Measurements from ENCODE around the gene FANCC.

Gene FANCC

GRCh38 chr9:95116002-95116807, 201.3 kb downstream of the FANCC start:
- DNase-seq (ENCODE audit: low read depth, low spot score): no peak
- Histone ChIP-seq H3K9ac (ENCODE audit: insufficient read length, low read depth) (no peak overlapping the region), H3K4me1 (ENCODE audit: insufficient read depth, insufficient read length) (no peaks in the 10 kb centered on the region), H3K36me3 (ENCODE audit: insufficient read depth, insufficient read length, low read length) (peaks cover 28% of the 10 kb centered on the region), H3K27me3 (ENCODE audit: insufficient read depth, insufficient read length) (no peaks in the 10 kb centered on the region), H3K4me3 (ENCODE audit: insufficient read length, low read depth) (no peak overlapping the region), H3K9me3 (ENCODE audit: insufficient read depth, low read length) (no peaks in the 10 kb centered on the region)
- TF ChIP-seq ZNF274 (IDR thresholded peaks at IDR 0.05; ENCODE audit: low read depth, low read length) (no peak), SUZ12 (IDR thresholded peaks at IDR 0.05; ENCODE audit: extremely low read depth, insufficient read depth, insufficient read length) (no peak), YY1 (IDR thresholded peaks at IDR 0.05; ENCODE audit: insufficient read depth, insufficient read length) (no peak)

GRCh38 chr9:95115104-95115503, 202.4 kb downstream of the FANCC start:
- H3K4me3 ChIP-seq (ENCODE audit: insufficient read length, low read depth): no peak overlapping the region
- no peak overlapping the region for H3K9ac ChIP-seq (ENCODE audit: insufficient read length, low read depth)
- peaks cover 37% of the 10 kb centered on the region for H3K36me3 ChIP-seq (ENCODE audit: insufficient read depth, insufficient read length, low read length)
- no peak for TF ChIP-seq SUZ12 (IDR thresholded peaks at IDR 0.05; ENCODE audit: extremely low read depth, insufficient read depth, insufficient read length)
- TF ChIP-seq ZNF274 (IDR thresholded peaks at IDR 0.05; ENCODE audit: low read depth, low read length): no peak
- no peak for TF ChIP-seq YY1 (IDR thresholded peaks at IDR 0.05; ENCODE audit: insufficient read depth, insufficient read length)
- H3K9me3 ChIP-seq (ENCODE audit: insufficient read depth, low read length): no peaks in the 10 kb centered on the region
- H3K27me3 ChIP-seq (ENCODE audit: insufficient read depth, insufficient read length): no peaks in the 10 kb centered on the region
- DNase-seq (ENCODE audit: low read depth, low spot score): no peak
- no peaks in the 10 kb centered on the region for H3K4me1 ChIP-seq (ENCODE audit: insufficient read depth, insufficient read length)

GRCh38 chr9:95112436-95113280, 204.9 kb downstream of the FANCC start:
- Histone ChIP-seq H3K4me1 (ENCODE audit: insufficient read depth, insufficient read length) (no peaks in the 10 kb centered on the region), H3K27me3 (ENCODE audit: insufficient read depth, insufficient read length) (no peaks in the 10 kb centered on the region), H3K9me3 (ENCODE audit: insufficient read depth, low read length) (no peaks in the 10 kb centered on the region), H3K9ac (ENCODE audit: insufficient read length, low read depth) (no peak overlapping the region), H3K36me3 (ENCODE audit: insufficient read depth, insufficient read length, low read length) (peaks cover 50% of the 10 kb centered on the region), H3K4me3 (ENCODE audit: insufficient read length, low read depth) (no peak overlapping the region)
- DNase-seq (ENCODE audit: low read depth, low spot score): no peak
- TF ChIP-seq SUZ12 (IDR thresholded peaks at IDR 0.05; ENCODE audit: extremely low read depth, insufficient read depth, insufficient read length) (no peak), ZNF274 (IDR thresholded peaks at IDR 0.05; ENCODE audit: low read depth, low read length) (no peak)

GRCh38 chr9:95111716-95112115, 205.8 kb downstream of the FANCC start:
- Histone ChIP-seq H3K36me3 (ENCODE audit: insufficient read depth, insufficient read length, low read length) (peaks cover 56% of the 10 kb centered on the region), H3K27me3 (ENCODE audit: insufficient read depth, insufficient read length) (no peaks in the 10 kb centered on the region), H3K9ac (ENCODE audit: insufficient read length, low read depth) (no peak overlapping the region), H3K4me3 (ENCODE audit: insufficient read length, low read depth) (no peak overlapping the region), H3K9me3 (ENCODE audit: insufficient read depth, low read length) (no peaks in the 10 kb centered on the region), H3K4me1 (ENCODE audit: insufficient read depth, insufficient read length) (no peaks in the 10 kb centered on the region)
- no peak for DNase-seq (ENCODE audit: low read depth, low spot score)
- TF ChIP-seq YY1 (IDR thresholded peaks at IDR 0.05; ENCODE audit: insufficient read depth, insufficient read length): no peak
- TF ChIP-seq ZNF274 (IDR thresholded peaks at IDR 0.05; ENCODE audit: low read depth, low read length): no peak
- TF ChIP-seq SUZ12 (IDR thresholded peaks at IDR 0.05; ENCODE audit: extremely low read depth, insufficient read depth, insufficient read length): no peak

GRCh38 chr9:95110921-95111525, 206.5 kb downstream of the FANCC start:
- Histone ChIP-seq H3K9me3 (ENCODE audit: insufficient read depth, low read length) (no peaks in the 10 kb centered on the region; the same call in 1 of the 2 replicates), H3K4me3 (ENCODE audit: insufficient read length, low read depth) (no peak overlapping the region), H3K4me1 (ENCODE audit: insufficient read depth, insufficient read length) (no peaks in the 10 kb centered on the region), H3K27me3 (ENCODE audit: insufficient read depth, insufficient read length) (no peaks in the 10 kb centered on the region), H3K36me3 (ENCODE audit: insufficient read depth, insufficient read length, low read length) (peaks cover 60% of the 10 kb centered on the region), H3K9ac (ENCODE audit: insufficient read length, low read depth) (no peak overlapping the region)
- DNase-seq (ENCODE audit: low read depth, low spot score): no peak
- TF ChIP-seq YY1 (IDR thresholded peaks at IDR 0.05; ENCODE audit: insufficient read depth, insufficient read length) (no peak), ZNF274 (IDR thresholded peaks at IDR 0.05; ENCODE audit: low read depth, low read length) (no peak), SUZ12 (IDR thresholded peaks at IDR 0.05; ENCODE audit: extremely low read depth, insufficient read depth, insufficient read length) (no peak)

- TF ChIP-seq ZNF274 (IDR thresholded peaks at IDR 0.05; ENCODE audit: low read depth, low read length): no peak
- no peak for TF ChIP-seq YY1 (IDR thresholded peaks at IDR 0.05; ENCODE audit: insufficient read depth, insufficient read length)
- TF ChIP-seq SUZ12 (IDR thresholded peaks at IDR 0.05; ENCODE audit: extremely low read depth, insufficient read depth, insufficient read length): no peak
- Histone ChIP-seq H3K9me3 (ENCODE audit: insufficient read depth, low read length) (no peaks in the 10 kb centered on the region; the same call in 1 of the 2 replicates), H3K4me3 (ENCODE audit: insufficient read length, low read depth) (no peak overlapping the region), H3K27me3 (ENCODE audit: insufficient read depth, insufficient read length) (no peaks in the 10 kb centered on the region), H3K36me3 (ENCODE audit: insufficient read depth, insufficient read length, low read length) (peaks cover 70% of the 10 kb centered on the region), H3K4me1 (ENCODE audit: insufficient read depth, insufficient read length) (no peaks in the 10 kb centered on the region), H3K9ac (ENCODE audit: insufficient read length, low read depth) (no peak overlapping the region)
- no peak for DNase-seq (ENCODE audit: low read depth, low spot score)
These were observed 208.1 kb downstream of the FANCC start for GRCh38 chr9:95109456-95109855.
